NCI-H526 (cell line): Measurements from ENCODE around the gene CARD9.

Experiments used
- DNase-seq, 2 experiments: peaks; one replicate each; lab custom pipeline; 2025; lab: John Stamatoyannopoulos, UW

Gene CARD9

GRCh38 chr9:136347472-136348256, 25.8 kb downstream of the CARD9 start:
- no peak for DNase-seq

GRCh38 chr9:136346927-136347465, 26.5 kb downstream of the CARD9 start:
- no peak for DNase-seq

GRCh38 chr9:136346157-136346481, 27.4 kb downstream of the CARD9 start:
- no peak for DNase-seq

- DNase-seq: no peak
Measured at GRCh38 chr9:136345281-136346156, 27.9 kb downstream of the CARD9 start.

GRCh38 chr9:136344544-136345280, 28.8 kb downstream of the CARD9 start:
- DNase-seq: no peak

- no peak for DNase-seq
Measured at GRCh38 chr9:136343884-136344269, 29.6 kb downstream of the CARD9 start.

GRCh38 chr9:136343121-136343883, 30.2 kb downstream of the CARD9 start:
- DNase-seq: no peak

- peak; percentile 18 to 68 for DNase-seq
Measured at GRCh38 chr9:136342181-136343120, 31.0 kb downstream of the CARD9 start.

- no peak for DNase-seq
Measured at GRCh38 chr9:136341769-136342168, 31.7 kb downstream of the CARD9 start.

- no peak for DNase-seq
Measured at GRCh38 chr9:136341042-136341655, 32.3 kb downstream of the CARD9 start.

GRCh38 chr9:136340356-136341041, 33.0 kb downstream of the CARD9 start:
- no peak for DNase-seq

- no peak for DNase-seq
Measured at GRCh38 chr9:136339958-136340310, 33.5 kb downstream of the CARD9 start.

- DNase-seq: peak; percentile 25 to 69
Measured at GRCh38 chr9:136339173-136339957, 34.1 kb downstream of the CARD9 start.

- DNase-seq: no peak
Measured at GRCh38 chr9:136338511-136338910, 35.0 kb downstream of the CARD9 start.

GRCh38 chr9:136337416-136338395, 35.8 kb downstream of the CARD9 start:
- DNase-seq: no peak

GRCh38 chr9:136336881-136337280, 36.6 kb downstream of the CARD9 start:
- no peak for DNase-seq

GRCh38 chr9:136336156-136336870, 37.2 kb downstream of the CARD9 start:
- DNase-seq: no peak
